Choroid plexus epithelial cell (primary cell): ENCODE results near the gene ARGFX.
"Not testable (repeated sequence)": the region's sequence is repeated elsewhere in the genome, so short reads cannot be mapped to it uniquely, and the experiment has no call there.

Experiments
- DNase-seq: peaks from one replicate; pipeline ENCODE4 v3.0.0-alpha.2; 2010; ENCODE audit warnings: low read depth
- H3K4me3 ChIP-seq: 2 replicates; pipeline ENCODE4 v1.5.1; 2011; ENCODE audit warnings: low read depth, mild to moderate bottlenecking, control low read depth, low read length, moderate library complexity
- TF ChIP-seq, protein P1 (sequence below): conservative IDR thresholded peaks from 2 replicates; pipeline ENCODE4 v1.5.1; 2011; ENCODE audit warnings: low read depth, mild to moderate bottlenecking, control low read depth, inconsistent platforms, low read length, moderate library complexity

The ARGFX gene

GRCh38 chr3:121598564-121598963, 30.8 kb downstream of the ARGFX start:
- TF ChIP-seq, protein P1, sequence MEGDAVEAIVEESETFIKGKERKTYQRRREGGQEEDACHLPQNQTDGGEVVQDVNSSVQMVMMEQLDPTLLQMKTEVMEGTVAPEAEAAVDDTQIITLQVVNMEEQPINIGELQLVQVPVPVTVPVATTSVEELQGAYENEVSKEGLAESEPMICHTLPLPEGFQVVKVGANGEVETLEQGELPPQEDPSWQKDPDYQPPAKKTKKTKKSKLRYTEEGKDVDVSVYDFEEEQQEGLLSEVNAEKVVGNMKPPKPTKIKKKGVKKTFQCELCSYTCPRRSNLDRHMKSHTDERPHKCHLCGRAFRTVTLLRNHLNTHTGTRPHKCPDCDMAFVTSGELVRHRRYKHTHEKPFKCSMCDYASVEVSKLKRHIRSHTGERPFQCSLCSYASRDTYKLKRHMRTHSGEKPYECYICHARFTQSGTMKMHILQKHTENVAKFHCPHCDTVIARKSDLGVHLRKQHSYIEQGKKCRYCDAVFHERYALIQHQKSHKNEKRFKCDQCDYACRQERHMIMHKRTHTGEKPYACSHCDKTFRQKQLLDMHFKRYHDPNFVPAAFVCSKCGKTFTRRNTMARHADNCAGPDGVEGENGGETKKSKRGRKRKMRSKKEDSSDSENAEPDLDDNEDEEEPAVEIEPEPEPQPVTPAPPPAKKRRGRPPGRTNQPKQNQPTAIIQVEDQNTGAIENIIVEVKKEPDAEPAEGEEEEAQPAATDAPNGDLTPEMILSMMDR = no peak
- no peak for DNase-seq

GRCh38 chr3:121599900-121600299, 32.2 kb downstream of the ARGFX start:
- H3K4me3 ChIP-seq, DNase-seq: not testable (repeated sequence)

More at GRCh38 chr3:121598564-121598963, 30.8 kb downstream of the ARGFX start:
- no peak overlapping the region for H3K4me3 ChIP-seq

DNA sequence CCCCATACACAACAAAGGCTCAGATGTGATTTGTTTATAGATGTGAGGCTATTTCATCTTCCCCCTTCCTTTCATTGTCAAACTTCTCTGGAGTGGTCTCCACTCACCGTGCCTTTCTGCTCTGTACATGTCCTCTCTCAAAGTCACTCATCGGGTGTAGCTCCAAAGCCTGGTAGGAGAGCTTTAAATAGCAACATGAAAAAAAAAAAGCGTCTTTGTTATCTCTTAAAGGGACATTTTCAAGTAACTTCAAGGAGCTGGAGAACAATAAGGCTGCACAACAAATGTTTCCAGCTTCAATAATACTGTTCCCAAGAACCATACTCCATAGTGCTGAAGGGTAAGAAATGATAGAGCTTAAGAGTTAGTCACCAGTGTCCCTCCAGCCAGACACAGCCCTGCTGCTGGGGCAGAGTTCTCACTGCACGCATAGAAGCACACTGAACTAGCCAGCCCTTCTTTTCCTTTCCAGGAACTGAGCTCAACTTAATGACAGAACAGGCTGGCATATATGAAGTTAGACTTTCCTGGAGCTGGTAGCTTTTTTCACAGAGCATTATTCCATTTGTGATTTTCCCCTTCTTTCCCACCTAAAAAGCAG, 33.6 kb downstream of the ARGFX start:
- TF ChIP-seq, protein P1 = no peak
- DNase-seq = no peak
- H3K4me3 ChIP-seq = no peak overlapping the region

GRCh38 chr3:121604759-121605158, 37.0 kb downstream of the ARGFX start:
- no peak for DNase-seq
- no peak overlapping the region for H3K4me3 ChIP-seq
- TF ChIP-seq, protein P1 = no peak

DNA sequence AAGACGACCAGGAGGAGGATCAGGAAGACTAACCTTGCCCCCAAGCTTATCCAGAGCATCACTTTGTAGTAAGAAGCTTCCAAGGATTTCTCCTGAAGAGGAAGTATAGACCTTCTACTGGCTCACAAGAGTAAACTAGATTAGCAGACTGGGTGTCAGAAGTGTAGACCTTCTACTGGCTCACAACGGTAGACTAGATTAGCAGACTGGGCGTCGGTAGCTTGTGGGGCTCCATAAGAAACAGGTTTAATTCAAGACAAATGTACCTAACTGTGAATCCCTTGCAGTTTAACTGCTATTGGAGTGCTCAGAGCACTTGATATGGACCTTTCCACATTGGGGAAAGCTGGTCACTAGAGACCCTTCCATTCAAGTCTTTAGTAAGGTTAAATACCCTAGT, 38.4 kb downstream of the ARGFX start:
- H3K4me3 ChIP-seq = no peak overlapping the region
- DNase-seq = no peak
- TF ChIP-seq, protein P1 = no peak
